IMR-90 (cell line): ENCODE data around the gene FGF12. TPM values are rescaled to one million over a fixed set of nuclear protein-coding genes. Genes with fewer than 3 reads are reported as not detected.

ENCODE experiments used
- ATAC-seq: fragments of 200-7000 bp; cut with Tn5 transposase; 2 replicates; pipeline ENCODE4 v1.9.1; 2020; ENCODE audit warnings: low read depth, mild to moderate bottlenecking, moderate library complexity
- BruUV-seq: library from RNA; stranded (reverse); fragments of 400-500 nt; replicated peaks from 2 replicates; lab custom pipeline; 2021; lab: Mats Ljungman, UMichigan
- CTCF ChIA-PET: fragments of 300-600 bp; formaldehyde crosslinking; extraction: SDS; loops from one replicate; lab custom pipeline; 2021; ENCODE audit warnings: antibody characterized with exemption; lab: Yijun Ruan, JAX
- POLR2A ChIA-PET: fragments of 300-600 bp; sonication (Branson Sonifier 250); formaldehyde crosslinking; loops from one replicate; lab custom pipeline; 2022; ENCODE audit warnings: antibody characterized with exemption; ENCODE audit not compliant: unreplicated experiment; lab: Charles Lee
- DNase-seq: peaks from one replicate; pipeline ENCODE4 v3.0.0; 2013
- H2AFZ ChIP-seq: replicated peaks from 2 replicates; pipeline ENCODE3; 2013; ENCODE audit warnings: low read length, mild to moderate bottlenecking; ENCODE audit not compliant: poor library complexity
- H2AK5ac ChIP-seq: 2 replicates; pipeline ENCODE4 v1.6.1; 2013; ENCODE audit warnings: low read depth, low read length, inconsistent platforms
- H2AK9ac ChIP-seq: replicated peaks from 2 replicates; pipeline ENCODE3; 2013; ENCODE audit warnings: mild to moderate bottlenecking, low read depth, low read length, moderate library complexity; ENCODE audit not compliant: poor library complexity
- H2BK120ac ChIP-seq: 2 replicates; pipeline ENCODE4 v1.6.1; 2013; ENCODE audit warnings: low read depth, low read length, inconsistent platforms
- H2BK15ac ChIP-seq: 3 replicates; pipeline ENCODE4 v1.6.1; 2013; ENCODE audit warnings: low read depth, low read length, inconsistent platforms
- H2BK20ac ChIP-seq: 2 replicates; pipeline ENCODE4 v1.6.1; 2013; ENCODE audit warnings: low read depth, mild to moderate bottlenecking, inconsistent platforms, low read length, moderate library complexity
- H2BK5ac ChIP-seq: 2 replicates; pipeline ENCODE4 v1.6.1; 2013; ENCODE audit warnings: mild to moderate bottlenecking, low read depth, low read length, inconsistent platforms; ENCODE audit not compliant: poor library complexity, severe bottlenecking
- H3K14ac ChIP-seq: replicated peaks from 2 replicates; pipeline ENCODE4 v1.6.1; 2013; ENCODE audit warnings: low read depth, low read length, inconsistent platforms
- H3K18ac ChIP-seq: 2 replicates; pipeline ENCODE4 v1.6.1; 2013; ENCODE audit warnings: low read depth, low read length, control low read depth
- H3K23ac ChIP-seq: 2 replicates; pipeline ENCODE4 v1.6.1; 2013; ENCODE audit warnings: low read depth, low read length, inconsistent platforms
- H3K27ac ChIP-seq: 2 replicates; pipeline ENCODE4 v1.5.1; 2013; ENCODE audit warnings: mild to moderate bottlenecking, control low read depth, low read length; ENCODE audit not compliant: insufficient read depth
- H3K27me3 ChIP-seq: 2 replicates; pipeline ENCODE4 v1.6.1; 2013; ENCODE audit warnings: low read length; ENCODE audit not compliant: control insufficient read depth, insufficient read depth
- H3K36me3 ChIP-seq: 2 replicates; pipeline ENCODE4 v1.6.1; 2013; ENCODE audit warnings: low read length, mixed read lengths; ENCODE audit not compliant: control insufficient read depth, insufficient read depth
- H3K4ac ChIP-seq: 2 replicates; pipeline ENCODE4 v1.6.1; 2013; ENCODE audit warnings: low read depth, low read length, inconsistent platforms
- H3K4me1 ChIP-seq: 2 replicates; pipeline ENCODE4 v1.6.1; 2013; ENCODE audit warnings: low read length, mixed read lengths; ENCODE audit not compliant: control insufficient read depth, insufficient read depth
- H3K4me2 ChIP-seq: 2 replicates; pipeline ENCODE4 v1.6.1; 2013; ENCODE audit warnings: low read depth, mild to moderate bottlenecking, control low read depth, low read length, moderate library complexity
- H3K4me3 ChIP-seq: 2 replicates; pipeline ENCODE4 v1.5.1; 2013; ENCODE audit warnings: low read depth, mild to moderate bottlenecking, control low read depth, low read length, moderate library complexity; ENCODE audit not compliant: insufficient read depth
- H3K56ac ChIP-seq: 2 replicates; pipeline ENCODE4 v1.6.1; 2013; ENCODE audit warnings: low read length, inconsistent platforms; ENCODE audit not compliant: insufficient read depth; ENCODE audit errors: extremely low read depth
- H3K79me1 ChIP-seq, 2 experiments: 2 replicates each; pipeline ENCODE4 v1.6.1; 2013; ENCODE audit warnings: low read length in 2 of 2, inconsistent platforms in 1 of 2, low read depth in 1 of 2
- H3K9ac ChIP-seq: 2 replicates; pipeline ENCODE4 v1.6.1; 2013; ENCODE audit warnings: low read depth, low read length, control low read depth
- H3K9me1 ChIP-seq: 2 replicates; pipeline ENCODE4 v1.6.1; 2013; ENCODE audit warnings: low read length, inconsistent platforms; ENCODE audit not compliant: insufficient read depth
- H3K9me3 ChIP-seq: 2 replicates; pipeline ENCODE4 v1.6.1; 2013; ENCODE audit warnings: low read length; ENCODE audit not compliant: control insufficient read depth, insufficient read depth
- H4K20me1 ChIP-seq: 2 replicates; pipeline ENCODE4 v1.6.1; 2013; ENCODE audit warnings: low read length, inconsistent platforms; ENCODE audit not compliant: insufficient read depth
- H4K5ac ChIP-seq: 2 replicates; pipeline ENCODE4 v1.6.1; 2013; ENCODE audit warnings: mild to moderate bottlenecking, low read depth, low read length, control low read depth
- H4K8ac ChIP-seq, 2 experiments: 2 replicates each; pipeline ENCODE4 v1.6.1; 2013; ENCODE audit warnings: low read depth in 2 of 2, low read length in 2 of 2, control low read depth in 1 of 2, inconsistent platforms in 1 of 2
- H4K91ac ChIP-seq: 2 replicates; pipeline ENCODE4 v1.6.1; 2013; ENCODE audit warnings: low read depth, low read length, inconsistent platforms; ENCODE audit not compliant: insufficient read depth
- WGBS, 2 experiments: methylation state at CpG; one replicate each; pipeline versions ENCODE4 v1.1.5 to v1.1.7; 2013; ENCODE audit warnings: missing lambda C conversion rate in 2 of 2; ENCODE audit not compliant: insufficient read length in 1 of 2; ENCODE audit errors: extremely low coverage in 2 of 2; 5-methylcytosine and 5-hydroxymethylcytosine counted together
- dilution Hi-C: fragments of 300-500 bp; cut with HindIII; formaldehyde crosslinking; loops from one replicate; pipeline ENCODE4 v1.14.3; 2018; ENCODE audit warnings: low sequenced_read_pairs; ENCODE audit not compliant: unreplicated experiment
- in situ Hi-C: fragments of 300-500 bp; cut with MboI; formaldehyde crosslinking; loops from 3 replicates; pipeline ENCODE4 v1.14.3; 2019; ENCODE audit warnings: low sequenced_read_pairs, inconsistent platforms, mixed read lengths
- intact Hi-C: fragments of 100-400 bp; cut with micrococcal nuclease; formaldehyde crosslinking; loops from 2 replicates; pipeline ENCODE4 v1.10.0; 2022
- polyA plus RNA-seq, 3 experiments: library from polyadenylated mRNA; depleted of rRNA; stranded (reverse); fragments of >200 nt; gene quantifications; 2 replicates each; pipeline ENCODE4 v1.2.3, GENCODE V29; 2012; ENCODE audit warnings: low replicate concordance in 1 of 3
- total RNA-seq: library from RNA; depleted of rRNA; stranded (reverse); fragments of >200 nt; gene quantifications from 2 replicates; pipeline ENCODE4 v1.2.3, GENCODE V29; 2012
- TF ChIP-seq, protein P1 (sequence below): conservative IDR thresholded peaks from 2 replicates; pipeline ENCODE4 v1.5.1; 2012; ENCODE audit warnings: mild to moderate bottlenecking, low read depth, low read length, improper control_type of control experiment
- TF ChIP-seq, protein P2 (sequence below): fragments of 150-350 bp; IDR thresholded peaks from 2 replicates; pipeline ENCODE4 v1.6.1; 2017; ENCODE audit warnings: mild to moderate bottlenecking, antibody characterized with exemption, low read length, low read depth

FGF12 gene
- total and polyA plus RNA-seq, 2 of the 4 experiments (the other 2 are of a cell fraction): not detected

DNA sequence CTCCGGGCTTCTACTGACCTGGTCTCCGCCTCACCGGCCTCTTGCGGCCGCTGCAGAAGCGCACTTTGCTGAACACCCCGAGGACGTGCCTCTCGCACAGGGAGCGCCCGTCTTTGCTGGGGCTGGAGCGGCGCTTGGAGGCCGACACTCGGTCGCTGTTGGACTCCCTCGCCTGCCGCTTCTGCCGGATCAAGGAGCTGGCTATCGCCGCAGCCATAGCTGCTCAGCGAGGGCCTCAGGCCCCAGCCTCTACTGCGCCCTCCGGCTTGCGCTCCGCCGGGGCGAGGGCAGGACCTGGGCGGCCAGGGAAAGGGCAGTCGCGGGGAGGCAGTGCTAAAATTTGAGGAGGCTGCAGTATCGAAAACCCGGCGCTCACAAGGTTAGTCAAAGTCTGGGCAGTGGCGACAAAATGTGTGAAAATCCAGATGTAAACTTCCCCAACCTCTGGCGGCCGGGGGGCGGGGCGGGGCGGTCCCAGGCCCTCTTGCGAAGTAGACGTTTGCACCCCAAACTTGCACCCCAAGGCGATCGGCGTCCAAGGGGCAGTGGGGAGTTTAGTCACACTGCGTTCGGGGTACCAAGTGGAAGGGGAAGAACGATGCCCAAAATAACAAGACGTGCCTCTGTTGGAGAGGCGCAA, 319.2 kb downstream of the FGF12 start:
- TF ChIP-seq, protein P1, sequence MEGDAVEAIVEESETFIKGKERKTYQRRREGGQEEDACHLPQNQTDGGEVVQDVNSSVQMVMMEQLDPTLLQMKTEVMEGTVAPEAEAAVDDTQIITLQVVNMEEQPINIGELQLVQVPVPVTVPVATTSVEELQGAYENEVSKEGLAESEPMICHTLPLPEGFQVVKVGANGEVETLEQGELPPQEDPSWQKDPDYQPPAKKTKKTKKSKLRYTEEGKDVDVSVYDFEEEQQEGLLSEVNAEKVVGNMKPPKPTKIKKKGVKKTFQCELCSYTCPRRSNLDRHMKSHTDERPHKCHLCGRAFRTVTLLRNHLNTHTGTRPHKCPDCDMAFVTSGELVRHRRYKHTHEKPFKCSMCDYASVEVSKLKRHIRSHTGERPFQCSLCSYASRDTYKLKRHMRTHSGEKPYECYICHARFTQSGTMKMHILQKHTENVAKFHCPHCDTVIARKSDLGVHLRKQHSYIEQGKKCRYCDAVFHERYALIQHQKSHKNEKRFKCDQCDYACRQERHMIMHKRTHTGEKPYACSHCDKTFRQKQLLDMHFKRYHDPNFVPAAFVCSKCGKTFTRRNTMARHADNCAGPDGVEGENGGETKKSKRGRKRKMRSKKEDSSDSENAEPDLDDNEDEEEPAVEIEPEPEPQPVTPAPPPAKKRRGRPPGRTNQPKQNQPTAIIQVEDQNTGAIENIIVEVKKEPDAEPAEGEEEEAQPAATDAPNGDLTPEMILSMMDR: no peak
- TF ChIP-seq, protein P2, sequence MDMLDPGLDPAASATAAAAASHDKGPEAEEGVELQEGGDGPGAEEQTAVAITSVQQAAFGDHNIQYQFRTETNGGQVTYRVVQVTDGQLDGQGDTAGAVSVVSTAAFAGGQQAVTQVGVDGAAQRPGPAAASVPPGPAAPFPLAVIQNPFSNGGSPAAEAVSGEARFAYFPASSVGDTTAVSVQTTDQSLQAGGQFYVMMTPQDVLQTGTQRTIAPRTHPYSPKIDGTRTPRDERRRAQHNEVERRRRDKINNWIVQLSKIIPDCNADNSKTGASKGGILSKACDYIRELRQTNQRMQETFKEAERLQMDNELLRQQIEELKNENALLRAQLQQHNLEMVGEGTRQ: no peak
- H2AK5ac ChIP-seq: no peak overlapping the region
- no peaks in the 10 kb centered on the region for H4K20me1 ChIP-seq
- in situ Hi-C loops: no loop called here
- CTCF ChIA-PET: no interaction called here
- H3K4ac ChIP-seq: no peak overlapping the region
- no peak overlapping the region for H4K91ac ChIP-seq
- H3K9ac ChIP-seq: no peak overlapping the region
- H3K27ac ChIP-seq: no peak overlapping the region
- intact Hi-C loops: no loop called here
- no peak overlapping the region for H3K18ac ChIP-seq
- no peak overlapping the region for H3K14ac ChIP-seq
- no peaks in the 10 kb centered on the region for H3K4me1 ChIP-seq
- no TSS peak for BruUV-seq
- H3K79me1 ChIP-seq: no peaks in the 10 kb centered on the region
- H2BK120ac ChIP-seq: no peak overlapping the region
- H3K9me1 ChIP-seq: no peaks in the 10 kb centered on the region
- H3K36me3 ChIP-seq: no peaks in the 10 kb centered on the region
- no peak overlapping the region for H4K8ac ChIP-seq
- H3K56ac ChIP-seq: no peak overlapping the region
- dilution Hi-C loops: no loop called here
- H2BK5ac ChIP-seq: no peak overlapping the region
- WGBS, 2 experiments: 3% methylated on average over 6 of the region's 50 CpGs; no CpG with 5 or more reads in 1 of the 2 experiments
- no peak overlapping the region for H3K4me3 ChIP-seq
- no peaks in the 10 kb centered on the region for H3K9me3 ChIP-seq
- DNase-seq (no peak), ATAC-seq (no peak)
- H3K27me3 ChIP-seq: peaks cover 10% of the 10 kb centered on the region; the same call in 1 of the 2 replicates
- no peak overlapping the region for H2AK9ac ChIP-seq
- H3K23ac ChIP-seq: no peak overlapping the region
- no peak overlapping the region for H2BK15ac ChIP-seq
- H2BK20ac ChIP-seq: no peak overlapping the region
- H4K5ac ChIP-seq: no peak overlapping the region
- POLR2A ChIA-PET: no interaction called here
- no peak overlapping the region for H3K4me2 ChIP-seq
- H2AFZ ChIP-seq: peak overlapping the region; percentile 11
